Right lobe of liver (tissue), 4 donors: ENCODE results near the gene CFAP90.

Experiments used
- CTCF ChIP-seq, 4 donors: fragments of 200-600 bp in 3 of 4; fragments of 450-650 bp in 1 of 4; IDR thresholded peaks; one replicate each; pipeline versions ENCODE4 v1.5.1 to v1.8.0; 2016 to 2022; ENCODE audit warnings: antibody characterized with exemption in 4 of 4, mild to moderate bottlenecking in 2 of 4
- POLR2A ChIP-seq: fragments of 450-650 bp; IDR thresholded peaks from one replicate; pipeline ENCODE4 v1.6.1; 2017; ENCODE audit warnings: antibody characterized with exemption, mild to moderate bottlenecking
- donor health status: DM: no; HTN: no; CAD: no.
- donor health status: DM: no; HTN: no; CAD: no.
- donor health status: DM: no; HTN: yes; CAD: no.

GRCh38 chr5:7857361-7857760, 6.4 kb upstream of the CFAP90 start:
- no peak for TF ChIP-seq POLR2A
- TF ChIP-seq CTCF (IDR thresholded peaks at IDR 0.05): no peak
